SK-N-SH (cell line): ENCODE data around the gene CUBN.

ENCODE experiments used
- CHD2 ChIP-seq: fragments of 150-350 bp; IDR thresholded peaks from 2 replicates; pipeline ENCODE4 v1.6.1; 2018; ENCODE audit warnings: low read length; ENCODE audit not compliant: partially characterized antibody
- GATA2 ChIP-seq: sonication (generic); formaldehyde crosslinking; IDR thresholded peaks from 2 replicates; pipeline ENCODE4 v1.5.0; 2020; ENCODE audit warnings: mild to moderate bottlenecking, missing genetic modification reagents
- JUND ChIP-seq: IDR thresholded peaks from 2 replicates; pipeline ENCODE4 v1.4.0; 2012
- POLR2AphosphoS5 ChIP-seq: IDR thresholded peaks from 2 replicates; pipeline ENCODE4 v1.6.1; 2012; ENCODE audit warnings: low read depth, low read length
- SIN3A ChIP-seq: IDR thresholded peaks from 2 replicates; pipeline ENCODE4 v1.6.1; 2012; ENCODE audit warnings: low read depth, mild to moderate bottlenecking, low read length, moderate library complexity, borderline replicate concordance
- USF2 ChIP-seq: fragments of 150-350 bp; IDR thresholded peaks from 2 replicates; pipeline ENCODE4 v1.6.1; 2017; ENCODE audit warnings: antibody characterized with exemption, low read length, low read depth, borderline replicate concordance
- YY1 ChIP-seq: IDR thresholded peaks from 2 replicates; pipeline ENCODE4 v1.4.0; 2012; ENCODE audit warnings: low read depth, mild to moderate bottlenecking
- TF ChIP-seq, protein P1 (sequence below): fragments of 200-600 bp; sonication (generic); IDR thresholded peaks from 2 replicates; pipeline ENCODE4 v1.6.1; 2017; ENCODE audit warnings: antibody characterized with exemption, mild to moderate bottlenecking, moderate library complexity

GRCh38 chr10:16995867-16996529, 133.6 kb downstream of the CUBN start:
- no peak for TF ChIP-seq POLR2AphosphoS5
- TF ChIP-seq, protein P1, sequence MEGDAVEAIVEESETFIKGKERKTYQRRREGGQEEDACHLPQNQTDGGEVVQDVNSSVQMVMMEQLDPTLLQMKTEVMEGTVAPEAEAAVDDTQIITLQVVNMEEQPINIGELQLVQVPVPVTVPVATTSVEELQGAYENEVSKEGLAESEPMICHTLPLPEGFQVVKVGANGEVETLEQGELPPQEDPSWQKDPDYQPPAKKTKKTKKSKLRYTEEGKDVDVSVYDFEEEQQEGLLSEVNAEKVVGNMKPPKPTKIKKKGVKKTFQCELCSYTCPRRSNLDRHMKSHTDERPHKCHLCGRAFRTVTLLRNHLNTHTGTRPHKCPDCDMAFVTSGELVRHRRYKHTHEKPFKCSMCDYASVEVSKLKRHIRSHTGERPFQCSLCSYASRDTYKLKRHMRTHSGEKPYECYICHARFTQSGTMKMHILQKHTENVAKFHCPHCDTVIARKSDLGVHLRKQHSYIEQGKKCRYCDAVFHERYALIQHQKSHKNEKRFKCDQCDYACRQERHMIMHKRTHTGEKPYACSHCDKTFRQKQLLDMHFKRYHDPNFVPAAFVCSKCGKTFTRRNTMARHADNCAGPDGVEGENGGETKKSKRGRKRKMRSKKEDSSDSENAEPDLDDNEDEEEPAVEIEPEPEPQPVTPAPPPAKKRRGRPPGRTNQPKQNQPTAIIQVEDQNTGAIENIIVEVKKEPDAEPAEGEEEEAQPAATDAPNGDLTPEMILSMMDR = no peak
- TF ChIP-seq SIN3A = no peak
- TF ChIP-seq USF2 = no peak
- TF ChIP-seq GATA2 (CRISPR knock-in tag) = no peak
- TF ChIP-seq CHD2 = no peak
- no peak for TF ChIP-seq YY1
- no peak for TF ChIP-seq JUND
